Measurements from ENCODE around the gene PSMC6. TPM values are rescaled to one million over a fixed set of nuclear protein-coding genes. Genes with fewer than 3 reads are reported as not detected.

PSMC6 gene
- total and polyA plus RNA-seq, 12 donors, result 78.5 to 99.4 (median 89.1) TPM

- Histone ChIP-seq H3K4me3 (no peak overlapping the region), H3K9me3 (no peaks in the 10 kb centered on the region), H3K27me3 (no peaks in the 10 kb centered on the region), H3K27ac (no peak overlapping the region), H3K36me3 (peaks cover 0 to 95% (median 8%) of the 10 kb centered on the region in 9 donors), H3K4me1 (no peaks in the 10 kb centered on the region)
- intact Hi-C loops (cut with DNase I), result no loop called here
- WGBS, 2 donors, result 89 to 91% methylated on average over 2 of the region's 2 CpGs
- no peak for ATAC-seq
- DNase-seq, result no peak
- TF ChIP-seq CTCF (IDR thresholded peaks at IDR 0.05), result no peak
Measured at GRCh38 chr14:52663850-52664249, 43.1 kb upstream of the PSMC6 start.

DNA sequence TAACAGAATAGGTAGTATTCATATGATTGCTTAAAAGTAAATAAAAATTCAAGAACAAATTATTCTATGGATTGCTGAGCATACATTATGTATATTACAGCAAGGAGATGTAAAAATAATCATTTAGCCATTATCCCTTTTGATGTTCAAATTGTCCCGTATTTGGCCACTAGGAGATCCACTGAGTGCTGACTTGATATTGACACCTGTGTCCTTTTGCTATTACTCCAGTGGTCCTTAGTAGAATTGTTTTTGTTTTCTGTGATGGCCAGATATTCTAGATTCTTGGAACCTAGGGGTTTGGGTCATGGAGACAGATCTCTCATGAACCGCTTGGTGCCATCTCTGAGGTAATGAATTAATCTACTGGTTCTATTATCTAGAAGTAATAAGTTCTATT lies 28.4 kb upstream of the PSMC6 start:
- Histone ChIP-seq H3K4me1 (no peaks in the 10 kb centered on the region), H3K27ac (no peak overlapping the region), H3K4me3 (no peak overlapping the region), H3K27me3 (no peaks in the 10 kb centered on the region), H3K36me3 (peaks cover 0 to 90% (median 21%) of the 10 kb centered on the region in 9 donors), H3K9me3 (no peaks in the 10 kb centered on the region)
- ATAC-seq, result no peak
- peak in 2 of 9 donors; percentile 11 to 23 for TF ChIP-seq CTCF (IDR thresholded peaks at IDR 0.05)
- intact Hi-C loops (cut with DNase I), result no loop called here
- 95 to 99% methylated on average over 2 of the region's 2 CpGs for WGBS, 2 donors
- DNase-seq, result no peak

DNA sequence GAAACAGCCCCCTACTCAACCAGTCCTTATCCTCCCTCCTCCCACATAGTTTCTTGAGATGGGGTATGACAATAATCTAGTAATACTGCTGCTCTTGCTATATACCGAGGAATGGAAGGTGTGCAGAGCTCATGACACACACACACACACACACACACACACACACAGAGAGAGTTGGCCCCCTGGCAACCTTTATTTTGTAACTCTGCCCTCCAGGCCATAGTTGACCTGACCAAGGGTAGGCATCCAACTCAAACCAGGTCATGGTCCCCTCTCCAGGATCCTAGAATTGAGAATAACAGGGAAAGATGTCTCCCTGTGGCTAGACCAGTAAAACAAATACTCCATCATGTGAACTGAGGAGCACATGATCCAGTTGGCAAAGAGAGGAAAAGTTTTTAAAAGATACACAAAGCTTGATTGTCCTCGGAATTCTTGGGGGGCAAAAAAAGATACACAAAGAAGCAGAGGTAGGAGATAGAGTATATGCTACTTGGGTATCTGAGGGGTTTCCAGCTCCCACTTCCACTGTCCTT lies 22.9 kb upstream of the PSMC6 start:
- no peak for ATAC-seq
- no peak for TF ChIP-seq CTCF (IDR thresholded peaks at IDR 0.05)
- no peak overlapping the region for H3K27ac ChIP-seq
- H3K4me3 ChIP-seq, result no peak overlapping the region
- H3K9me3 ChIP-seq, result no peaks in the 10 kb centered on the region
- 74 to 76% methylated on average over 2 of the region's 2 CpGs for WGBS, 2 donors
- peaks cover 0 to 27% (median 5%) of the 10 kb centered on the region in 9 donors for H3K4me1 ChIP-seq
- H3K27me3 ChIP-seq, result no peaks in the 10 kb centered on the region
- DNase-seq, result no peak
- peaks cover 0 to 36% (median 11%) of the 10 kb centered on the region in 9 donors for H3K36me3 ChIP-seq
- intact Hi-C loops (cut with DNase I), result no loop called here

DNA sequence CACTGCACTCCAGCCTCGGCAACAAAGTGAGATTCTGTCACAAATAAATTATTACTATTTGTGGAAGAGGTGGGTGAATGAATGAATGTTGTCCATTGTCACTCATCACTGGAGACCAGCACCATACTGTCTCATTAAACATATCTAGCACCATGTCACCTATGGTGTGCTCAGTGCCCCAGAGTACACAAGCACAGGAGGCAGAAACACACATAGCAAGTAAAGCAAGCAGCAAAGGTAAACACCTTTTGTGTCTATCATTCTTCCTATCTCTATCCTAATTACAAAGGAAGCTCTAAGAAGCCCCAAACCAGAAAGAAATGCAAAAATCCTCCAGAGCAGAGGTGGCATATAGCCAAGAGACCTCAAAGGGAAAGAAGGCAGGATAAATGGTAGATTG lies 20.8 kb upstream of the PSMC6 start:
- no peaks in the 10 kb centered on the region for H3K9me3 ChIP-seq
- no peak for DNase-seq
- no peak for ATAC-seq
- no peak overlapping the region for H3K4me3 ChIP-seq
- peaks cover 0 to 48% (median 6%) of the 10 kb centered on the region in 9 donors for H3K4me1 ChIP-seq
- no peak for TF ChIP-seq CTCF (IDR thresholded peaks at IDR 0.05)
- no peak overlapping the region for H3K27ac ChIP-seq
- 91 to 93% methylated on average over 1 of the region's 1 CpG for WGBS, 2 donors
- H3K36me3 ChIP-seq, result peaks cover 0 to 18% (median 4%) of the 10 kb centered on the region in 9 donors
- intact Hi-C loops (cut with DNase I), result no loop called here
- no peaks in the 10 kb centered on the region for H3K27me3 ChIP-seq

Measured in heart right ventricle (tissue), 16 donors.